Epidermal melanocyte (primary cell): ENCODE data around the gene DLEC1.
A peak's percentile ranks its signal among the peaks of the same experiment; 100 is the strongest.
"Not testable (repeated sequence)": the region's sequence is repeated elsewhere in the genome, so short reads cannot be mapped to it uniquely, and the experiment has no call there.

ENCODE experiments used
- DNase-seq: peaks from one replicate; pipeline ENCODE4 v3.0.0; 2011; ENCODE audit warnings: low spot score; ENCODE audit not compliant: insufficient read length

Gene DLEC1

DNA sequence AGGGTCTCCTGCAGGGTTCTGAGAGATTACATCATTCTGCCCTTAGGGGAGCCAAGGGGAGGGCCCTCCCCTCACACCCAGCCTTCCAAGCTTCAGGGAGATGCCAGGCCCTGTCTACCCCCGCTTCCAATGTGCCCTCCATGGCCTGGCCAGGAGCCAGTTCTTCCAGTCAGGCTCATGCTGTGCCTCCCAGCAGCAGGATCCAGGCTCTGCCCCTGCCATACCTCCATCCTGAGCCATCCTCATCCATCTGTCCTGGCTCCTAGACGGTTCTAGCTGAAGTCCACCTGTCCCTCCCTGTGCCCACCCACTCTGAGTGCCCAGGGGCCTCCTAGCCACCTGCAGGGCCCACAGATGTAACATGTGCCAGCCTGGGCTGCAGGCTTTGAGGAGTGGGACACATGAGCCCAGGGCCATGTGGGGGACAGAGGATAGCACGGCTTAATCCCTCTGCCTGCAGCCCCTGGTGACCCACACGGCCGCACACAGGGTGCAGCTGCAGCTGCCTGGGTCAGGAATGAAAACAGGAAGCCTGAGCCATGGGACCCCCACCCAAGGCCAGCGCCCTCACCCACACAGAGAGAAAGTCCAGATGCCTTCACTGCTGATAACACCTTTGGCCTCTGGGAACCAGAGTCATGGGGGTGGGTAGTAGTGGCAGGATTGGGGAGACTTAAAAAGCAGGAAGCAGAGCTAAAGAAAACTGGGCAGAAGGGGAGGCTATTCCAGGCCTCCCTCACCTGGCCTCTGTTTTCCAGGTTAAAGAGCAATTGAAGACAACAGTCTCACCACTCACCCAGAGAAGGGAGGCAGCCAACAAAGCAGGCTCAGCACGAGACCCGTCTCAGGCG lies 21.3 kb upstream of the DLEC1 start:
- no peak for DNase-seq

DNA sequence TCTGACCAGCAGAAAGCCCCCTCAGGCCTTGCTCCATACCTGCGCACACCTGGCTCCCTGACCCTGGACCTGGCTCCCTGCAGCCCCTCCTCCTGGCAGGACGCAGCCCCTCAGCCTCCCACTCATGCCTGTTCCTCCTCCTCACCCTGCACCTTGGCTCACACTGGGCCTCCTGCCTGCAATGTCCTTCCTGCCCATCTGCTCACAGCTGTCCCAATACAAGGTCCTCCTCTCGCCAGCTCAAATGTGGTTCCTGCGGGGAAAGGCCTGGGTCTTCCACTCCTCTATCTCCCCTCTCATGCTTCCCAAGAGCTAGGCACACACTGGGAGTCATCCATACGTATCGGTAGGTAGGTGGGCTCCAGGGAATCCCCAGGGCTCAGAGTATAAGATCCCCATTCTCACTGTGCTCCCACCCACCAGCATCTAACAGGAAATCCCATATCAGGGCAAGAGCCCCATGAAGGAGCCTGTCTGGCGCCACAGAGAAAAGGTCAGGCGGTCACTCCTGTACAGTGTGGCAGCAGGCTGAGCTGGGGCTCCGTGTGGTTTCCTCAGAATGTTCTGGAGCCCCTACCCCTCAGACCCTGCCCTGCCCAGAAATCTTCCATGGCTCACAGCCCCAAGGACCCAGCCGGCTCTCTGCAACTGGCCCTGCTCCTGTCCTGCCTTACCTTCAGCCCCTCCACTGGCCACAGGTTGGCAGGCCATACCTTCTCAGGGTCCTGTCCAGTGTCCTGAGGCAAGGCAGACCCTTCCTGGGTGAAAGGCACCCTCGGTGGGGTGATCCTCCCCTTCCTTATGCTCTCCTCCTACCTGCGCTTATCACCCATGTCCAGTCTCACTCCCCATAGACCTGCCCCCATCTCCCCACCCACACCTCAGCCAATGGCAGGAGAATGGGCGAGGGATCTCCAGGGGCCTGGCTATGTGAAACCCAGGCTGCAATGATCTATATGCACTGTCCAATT lies 20.4 kb upstream of the DLEC1 start:
- no peak for DNase-seq

DNA sequence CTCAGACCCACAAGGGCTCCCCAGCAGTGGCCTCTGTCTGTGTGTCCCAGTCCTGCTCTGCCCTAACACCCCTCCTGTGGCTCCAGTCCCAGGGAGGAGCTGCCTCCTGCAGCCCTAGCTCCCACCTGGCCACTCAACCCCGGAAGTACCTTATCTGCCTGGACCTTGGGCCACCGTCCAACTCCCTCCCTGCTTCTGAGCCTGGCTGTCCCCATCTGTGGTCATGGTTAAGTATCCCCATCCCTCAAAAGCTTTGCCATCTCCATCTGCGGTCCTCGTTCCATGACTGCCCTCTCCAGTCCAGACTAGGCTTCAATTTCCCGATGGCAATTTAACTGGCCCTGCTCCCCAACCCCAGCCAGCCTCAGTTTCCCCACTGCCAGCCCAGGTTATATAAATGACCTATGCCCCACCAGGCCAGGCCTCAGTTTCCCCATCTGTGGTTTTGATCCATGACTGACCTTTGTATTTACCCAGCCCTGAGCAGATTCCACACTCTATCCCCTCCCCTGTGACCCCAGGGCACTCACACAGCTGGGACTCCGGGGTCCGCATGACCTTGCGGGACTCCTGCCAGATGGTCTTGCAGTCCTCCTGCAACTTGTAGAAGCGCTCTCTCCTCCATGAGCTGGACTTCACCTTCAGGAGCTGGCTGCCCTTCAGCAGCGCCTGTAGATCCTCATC lies 19.2 kb upstream of the DLEC1 start:
- no peak for DNase-seq

DNA sequence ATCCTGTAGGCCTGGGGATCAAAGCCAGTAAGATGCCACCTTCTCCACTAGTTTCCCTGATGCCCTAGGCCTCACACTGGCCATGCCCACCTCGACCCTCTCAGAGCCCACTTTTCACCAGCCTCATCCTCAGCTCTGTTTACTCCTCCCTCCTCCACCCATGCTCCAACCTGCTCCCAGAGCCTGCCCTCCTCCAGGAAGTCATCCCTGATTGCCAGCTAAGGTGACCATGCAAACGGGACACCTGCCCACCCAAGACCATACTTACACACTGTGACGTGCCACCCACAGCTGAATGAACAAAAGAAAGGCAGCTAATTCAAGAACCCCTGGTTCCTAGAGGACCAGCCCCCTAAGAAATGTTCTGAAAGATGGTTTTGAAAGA lies 18.7 kb upstream of the DLEC1 start:
- DNase-seq: no peak

DNA sequence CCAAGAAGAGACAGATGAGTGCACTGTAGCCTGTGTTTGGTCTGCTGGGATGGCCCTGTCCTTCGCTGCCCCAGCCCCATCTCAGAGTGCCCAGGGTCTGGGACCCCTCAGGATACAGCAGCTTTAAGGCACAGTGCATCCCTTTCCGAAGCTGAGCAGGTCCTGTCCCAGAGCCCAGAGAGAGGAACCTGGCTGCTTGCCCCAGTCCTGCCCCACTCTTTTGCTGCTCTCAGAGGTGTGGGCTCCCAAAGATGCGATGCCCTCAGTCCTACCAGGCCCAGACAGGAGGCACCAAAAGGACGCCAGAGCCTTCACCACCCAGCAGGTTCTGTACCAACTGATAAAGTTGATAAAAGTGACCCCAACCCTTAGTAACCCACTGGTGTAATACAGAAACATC lies 17.8 kb upstream of the DLEC1 start:
- DNase-seq: no peak

DNA sequence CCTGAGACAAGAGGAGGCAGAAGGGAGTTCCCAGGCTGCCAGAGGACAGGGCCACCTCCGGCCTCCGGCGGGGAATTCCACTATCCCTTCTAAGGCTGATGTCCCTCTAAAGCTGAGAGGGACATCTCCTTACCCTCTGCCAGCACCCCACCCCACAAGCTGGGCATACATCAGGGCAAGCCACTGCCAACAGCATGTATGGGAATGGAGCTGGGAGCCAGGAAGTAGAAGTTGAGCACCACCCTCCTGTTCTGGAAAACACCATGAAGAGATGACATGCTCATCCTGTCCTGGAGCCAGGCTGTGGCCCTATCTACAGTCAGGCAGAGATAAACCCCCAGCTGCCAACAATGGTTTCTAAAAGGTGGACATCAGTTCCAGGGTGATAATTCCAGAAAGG lies 16.7 kb upstream of the DLEC1 start:
- DNase-seq: no peak

DNA sequence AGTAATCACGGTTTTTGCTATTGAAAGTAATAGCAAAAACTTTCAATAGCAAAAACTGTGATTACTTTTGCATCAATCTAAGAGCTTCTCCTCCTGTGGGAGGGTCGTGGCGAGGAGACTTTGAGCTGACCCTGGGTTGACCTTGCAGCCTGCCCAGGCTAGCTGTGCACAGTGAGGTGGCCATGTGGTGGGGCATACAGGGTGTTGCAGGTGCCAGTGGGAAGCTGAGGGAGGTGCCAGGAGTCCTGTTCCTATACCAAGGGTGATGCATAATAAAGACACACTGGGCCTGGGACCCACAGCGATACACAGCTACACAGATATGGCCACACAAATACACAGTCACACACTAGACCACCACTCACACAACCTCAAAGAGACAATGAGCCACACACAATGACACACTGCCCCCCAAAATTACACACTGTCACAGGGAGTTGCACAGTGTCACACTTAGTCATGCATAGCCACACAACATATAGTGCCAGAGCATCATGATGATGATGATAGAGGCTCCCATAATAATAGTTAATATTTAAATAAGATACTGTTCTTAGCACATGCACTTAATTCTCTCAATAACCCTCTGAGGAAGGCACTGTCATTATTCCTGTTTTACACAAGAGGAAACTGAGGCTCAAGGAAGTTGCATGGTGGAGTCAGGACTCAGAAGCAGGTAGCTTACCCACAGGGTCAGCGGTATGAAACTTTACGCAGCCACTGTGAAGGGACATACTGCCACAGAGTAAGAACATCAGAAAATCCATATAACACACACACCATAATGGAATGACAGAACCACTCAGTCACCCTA lies 15.9 kb upstream of the DLEC1 start:
- no peak for DNase-seq

DNA sequence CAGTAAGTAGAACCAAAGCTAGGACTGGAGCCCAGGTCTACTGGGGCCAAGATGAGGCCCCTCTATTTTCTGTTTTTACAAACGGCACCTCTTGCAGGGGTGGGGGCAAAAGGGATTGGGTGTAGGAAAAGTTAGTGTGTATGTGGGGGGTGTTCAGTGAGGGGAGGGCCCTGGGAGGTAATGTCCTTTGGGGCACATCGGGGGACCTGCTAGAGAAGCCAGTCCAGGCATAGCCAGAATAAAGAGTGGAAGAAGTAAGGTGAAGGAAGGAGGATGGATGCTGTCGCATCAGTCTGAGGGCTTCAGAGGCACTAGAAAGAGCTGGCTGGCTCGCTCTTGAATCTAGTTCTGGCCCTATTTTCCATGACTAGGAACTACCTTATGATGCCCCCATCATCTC lies 12.2 kb upstream of the DLEC1 start:
- DNase-seq: no peak

DNA sequence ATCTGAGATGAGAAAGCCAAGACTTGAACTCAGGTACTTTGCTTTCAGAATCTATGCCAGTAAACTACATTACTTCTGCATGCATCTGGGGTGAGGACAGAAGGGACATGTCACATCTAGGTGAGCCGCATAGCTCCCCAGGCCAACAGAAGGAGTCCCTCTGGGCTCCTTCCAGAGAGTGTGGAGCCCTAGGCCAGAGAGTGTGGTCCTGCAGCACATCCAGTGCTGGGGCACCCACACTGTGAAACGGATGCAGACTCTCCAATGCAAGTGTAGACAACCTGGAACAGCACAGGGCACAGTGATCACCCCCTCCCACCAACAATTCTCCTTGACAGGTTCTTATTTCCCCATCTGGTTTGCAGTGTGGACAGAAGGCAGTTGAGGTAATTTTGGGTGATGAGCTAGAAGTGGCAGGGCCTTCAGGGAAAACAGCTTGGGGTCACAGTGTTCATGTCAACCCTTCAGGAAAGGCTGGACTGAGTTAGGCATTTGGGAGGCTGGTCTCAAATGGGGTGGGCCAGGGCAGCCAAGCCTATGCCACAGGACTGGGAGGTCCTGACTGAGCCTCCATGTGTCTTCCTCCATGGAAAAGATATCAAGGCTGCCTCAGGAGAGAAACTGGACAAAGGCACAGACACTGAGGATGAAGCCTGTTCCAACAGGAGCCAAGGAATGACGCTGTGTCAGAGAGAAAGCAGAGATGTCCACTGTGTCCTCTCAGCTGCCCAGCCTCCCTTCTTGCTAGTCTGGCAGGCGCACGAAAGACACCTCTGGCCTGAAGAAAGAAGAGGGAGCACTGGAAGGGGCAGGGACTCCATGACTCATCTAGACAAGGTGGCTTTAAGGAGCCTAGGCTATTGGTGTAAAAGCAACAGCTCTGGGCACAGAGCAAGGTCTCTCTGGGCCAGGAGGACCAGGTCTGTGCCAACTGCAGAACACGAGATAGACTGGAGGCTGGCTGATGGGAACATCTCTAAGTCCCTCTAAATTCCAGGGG lies 11.2 kb upstream of the DLEC1 start:
- DNase-seq: no peak

DNA sequence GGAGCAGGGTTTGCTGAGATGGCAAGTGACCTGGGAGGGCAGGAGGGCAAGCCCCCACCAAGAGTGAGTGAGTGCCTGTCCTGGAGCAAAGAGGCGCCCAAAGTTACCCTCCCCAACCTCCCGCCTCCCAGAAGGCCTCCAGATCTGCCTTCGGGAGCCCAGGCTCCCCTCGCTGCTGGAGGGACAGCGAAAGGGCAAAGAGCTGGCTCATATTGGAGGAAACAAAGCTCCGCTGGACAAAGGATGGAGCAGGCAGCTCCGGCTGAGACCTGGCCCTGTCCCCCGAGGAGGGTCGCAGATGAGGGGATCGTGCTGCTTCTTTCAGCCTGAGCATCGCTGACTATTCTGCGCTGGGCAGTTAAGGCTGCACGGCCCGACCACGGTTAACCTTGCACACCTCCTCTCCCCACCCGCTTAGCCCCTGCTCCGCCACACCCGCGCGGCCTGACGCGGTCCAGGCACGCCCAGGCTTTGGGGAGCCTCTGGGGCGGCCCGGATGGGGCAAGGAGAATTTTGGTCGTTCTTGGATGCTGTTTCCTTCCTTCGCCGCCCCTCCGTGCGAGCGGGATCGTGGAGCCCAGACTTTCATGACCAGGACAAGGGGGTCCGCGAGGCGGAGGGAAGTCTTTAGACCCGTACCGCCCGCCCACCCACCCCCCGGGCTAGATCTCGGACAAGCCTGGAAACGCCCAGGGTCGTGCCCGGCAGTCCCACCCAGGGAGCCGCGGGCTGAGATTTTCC lies 10.2 kb upstream of the DLEC1 start:
- DNase-seq: no peak

DNA sequence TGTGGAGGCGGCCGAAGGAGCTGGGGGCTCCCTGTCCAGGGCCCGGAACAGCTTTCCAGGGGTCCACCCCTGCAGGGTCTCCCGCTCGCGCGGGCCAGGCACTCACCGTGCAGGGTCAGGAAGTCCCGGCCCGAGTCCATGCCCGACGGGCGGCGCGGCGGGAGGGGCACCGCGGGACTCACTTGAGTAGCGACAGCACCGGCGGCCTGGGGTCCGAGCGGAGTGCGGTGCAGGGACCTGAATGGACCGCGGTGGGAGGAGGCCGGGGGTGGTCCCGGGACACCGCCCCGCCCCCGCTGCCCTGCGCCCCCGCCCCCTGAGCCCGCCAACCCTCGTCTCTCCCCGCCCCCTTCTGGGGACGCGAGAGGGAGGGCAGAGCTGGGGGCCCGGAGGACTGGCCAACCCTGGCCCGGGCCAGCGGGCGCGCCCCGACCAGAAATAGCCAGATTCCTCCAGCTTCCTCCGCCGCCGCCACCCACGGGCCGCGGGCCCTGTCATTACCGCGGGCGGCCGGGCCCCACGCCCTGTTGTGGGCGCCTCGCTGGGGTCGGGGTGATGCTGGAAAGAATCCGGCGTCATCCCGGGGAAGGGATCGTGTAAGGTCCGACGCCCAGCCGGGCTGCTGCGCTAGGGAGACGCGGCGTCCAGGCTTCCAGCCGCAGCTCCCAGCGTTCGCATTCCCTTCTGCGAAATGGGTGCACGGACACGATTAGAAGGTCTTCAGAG lies 9.4 kb upstream of the DLEC1 start, which contains the start of gene PLCD1:
PLCD1 (minus strand) TSS at position 243 of the 726 bp plus-strand sequence; CDS start at position 140, 103 bp downstream.
- peak; percentile 77 for DNase-seq

DNA sequence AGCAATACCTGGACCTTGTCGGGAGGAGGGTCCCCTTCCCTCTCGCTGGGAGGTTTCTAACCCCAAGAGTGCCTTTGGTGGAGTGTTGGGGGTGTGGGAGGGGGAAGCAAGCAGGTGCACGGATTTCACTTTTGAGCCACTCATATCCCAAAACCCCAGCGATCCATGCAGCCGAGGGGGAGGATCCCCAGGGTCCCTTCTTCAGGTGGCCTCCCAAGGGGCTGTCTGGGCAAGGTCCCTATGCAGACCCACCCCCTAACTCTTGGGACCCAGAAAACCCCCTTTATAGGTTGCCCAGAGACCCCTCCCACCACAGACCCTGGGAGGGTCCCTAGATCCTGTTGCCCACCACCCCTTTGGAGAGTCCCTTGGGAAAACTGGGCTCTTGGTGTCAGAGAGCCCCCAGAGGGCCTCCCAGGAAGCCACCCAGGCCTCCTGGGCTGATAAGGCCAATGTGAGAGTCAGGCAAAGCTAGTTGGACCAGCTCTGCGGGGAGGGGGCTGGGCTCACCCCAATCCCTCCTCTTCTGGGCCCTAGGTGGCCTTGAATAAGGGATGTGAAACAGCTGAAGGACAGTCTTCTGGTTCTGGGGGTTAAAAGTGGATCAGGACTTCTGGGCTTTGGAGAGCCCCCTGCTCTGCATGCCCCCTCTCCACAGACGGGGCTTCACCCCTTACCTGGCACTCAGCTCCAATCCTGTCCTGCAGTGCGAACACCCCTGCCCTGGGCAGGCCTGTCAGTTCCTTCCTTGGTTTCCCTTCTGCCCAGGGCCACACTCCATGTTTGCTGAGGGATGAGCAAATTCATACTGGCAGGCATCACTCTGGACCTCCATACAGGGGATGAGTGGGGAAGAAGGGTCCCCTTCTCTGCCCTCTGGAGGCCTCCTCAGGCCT lies 8.6 kb upstream of the DLEC1 start:
- DNase-seq: no peak

DNA sequence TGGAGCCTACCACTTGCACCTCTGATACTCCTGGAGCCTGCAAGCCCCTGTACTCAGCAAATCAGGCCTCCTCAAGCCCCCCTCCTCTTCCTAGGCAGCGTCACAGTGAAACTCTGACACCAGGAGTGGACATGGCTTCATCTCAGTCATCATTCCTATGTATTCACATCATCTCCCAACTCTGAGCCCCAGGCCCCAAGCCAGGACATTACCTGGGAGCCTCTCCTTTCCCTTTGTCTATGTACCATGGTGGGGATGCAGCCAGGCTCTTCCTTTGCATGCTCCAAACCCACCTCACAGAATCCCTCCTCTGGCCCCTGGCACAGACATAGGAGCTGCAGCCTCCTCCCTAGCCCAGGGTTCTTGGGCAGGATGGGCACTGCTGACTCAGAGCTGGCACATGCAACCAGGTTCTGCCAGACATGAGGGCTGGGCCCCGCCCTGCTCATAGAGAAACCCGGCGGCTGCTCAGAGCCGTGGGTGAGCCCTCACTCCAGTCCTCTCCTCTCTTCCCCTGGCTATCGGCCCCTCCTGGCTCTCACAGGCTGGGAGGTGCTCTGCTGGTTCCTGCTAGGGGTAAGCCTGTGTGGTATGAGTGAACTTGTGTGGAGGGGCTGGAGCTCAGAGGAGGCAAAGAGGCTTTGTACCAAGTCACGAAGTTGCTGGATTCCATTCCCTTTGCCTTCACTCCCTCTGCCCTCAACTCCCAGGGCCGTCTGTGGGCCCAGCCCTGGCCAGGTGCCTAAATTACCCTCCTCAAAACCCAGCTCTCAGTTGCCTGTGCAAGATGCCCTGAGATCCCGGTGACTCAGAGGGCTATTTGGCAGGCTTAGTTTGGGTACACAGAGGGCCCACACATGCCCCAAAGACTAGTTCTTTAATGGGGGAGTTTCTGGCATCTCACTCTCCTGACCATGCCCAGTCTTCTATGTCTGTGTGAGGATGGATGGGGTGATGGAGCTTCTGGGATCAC lies 7.7 kb upstream of the DLEC1 start:
- DNase-seq: no peak

DNA sequence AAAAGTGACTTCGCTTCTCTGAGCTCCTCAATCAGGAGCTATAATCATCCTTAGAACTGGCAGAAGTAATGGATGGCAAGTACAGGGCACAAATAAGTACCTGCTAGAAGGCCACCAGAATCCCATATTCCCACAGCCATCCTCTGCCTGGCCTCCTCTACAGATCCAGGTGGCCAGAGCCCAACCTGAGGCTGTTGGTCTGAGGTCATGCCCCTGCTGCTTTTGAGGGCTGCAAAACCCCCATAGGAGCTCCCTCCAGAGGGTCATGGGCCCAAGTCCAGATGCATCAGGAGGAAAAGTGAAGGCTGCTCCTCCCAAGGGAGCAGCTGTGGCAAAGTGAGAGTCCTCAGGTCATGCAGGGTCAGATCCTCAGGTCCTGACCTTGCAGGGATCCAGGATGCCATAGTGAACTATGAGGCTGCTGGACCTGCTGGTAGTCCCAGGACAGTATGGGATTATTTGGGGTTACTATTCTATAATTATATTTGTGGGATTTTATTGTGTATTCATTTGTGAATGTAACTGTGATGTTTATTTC lies 6.6 kb upstream of the DLEC1 start:
- DNase-seq: no peak

DNA sequence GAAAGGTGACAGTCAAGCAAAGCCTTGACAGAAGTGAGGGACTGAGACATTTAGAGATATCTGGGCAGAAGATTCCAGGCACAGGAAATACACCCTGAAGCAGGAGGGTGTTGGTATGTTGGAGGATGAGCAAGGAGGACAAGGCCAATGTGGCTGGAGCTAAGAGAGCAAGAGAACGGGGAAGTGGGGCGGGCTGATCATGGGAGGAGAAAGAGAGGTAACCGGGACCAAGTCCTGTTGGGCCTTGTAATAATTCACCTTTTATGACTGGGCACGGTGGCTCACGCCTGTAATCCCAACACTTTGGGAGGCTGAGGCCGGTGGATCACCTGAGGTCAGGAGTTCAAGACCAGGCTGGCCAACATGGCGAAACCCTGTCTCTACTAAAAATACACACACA lies 5.4 kb upstream of the DLEC1 start:
- DNase-seq: not testable (repeated sequence)

DNA sequence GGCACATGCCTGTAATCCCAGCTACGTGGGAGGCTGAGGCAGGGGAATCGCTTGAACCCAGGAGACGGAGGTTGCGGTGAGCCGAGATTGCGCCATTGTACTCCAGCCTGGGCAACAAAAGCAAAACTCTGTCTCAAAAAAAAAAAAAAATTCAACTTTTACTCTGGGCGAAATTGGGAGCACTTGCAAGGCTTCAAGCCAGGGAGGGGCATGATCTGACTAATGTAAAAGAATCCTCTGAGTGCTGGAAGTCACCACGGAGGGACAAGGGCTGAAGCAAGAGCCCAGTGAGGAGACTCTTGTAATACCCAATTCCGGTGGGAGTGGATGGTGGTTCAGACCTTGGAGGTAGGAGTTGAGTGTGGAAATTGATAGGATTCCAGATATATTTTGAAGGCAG lies 4.7 kb upstream of the DLEC1 start:
- not testable (repeated sequence) for DNase-seq
